KBM-7 (cell line): Measurements from ENCODE around the gene RRP1.
A peak's percentile ranks its signal among the peaks of the same experiment; 100 is the strongest.

Experiments used
- DNase-seq: peaks from one replicate; pipeline ENCODE4 v3.0.0-alpha.2; 2015
- in situ Hi-C: fragments of 300-500 bp; cut with MboI; formaldehyde crosslinking; loops from 2 replicates; pipeline ENCODE4 v1.14.3; 2020; ENCODE audit warnings: low sequenced_read_pairs, low pct_unique_long_range_greater_than_20kb, mixed read lengths

The RRP1 gene

GRCh38 chr21:43794857-43795256 is 5.5 kb downstream of the RRP1 start:
- DNase-seq = no peak
- in situ Hi-C loops = no loop called here

DNA sequence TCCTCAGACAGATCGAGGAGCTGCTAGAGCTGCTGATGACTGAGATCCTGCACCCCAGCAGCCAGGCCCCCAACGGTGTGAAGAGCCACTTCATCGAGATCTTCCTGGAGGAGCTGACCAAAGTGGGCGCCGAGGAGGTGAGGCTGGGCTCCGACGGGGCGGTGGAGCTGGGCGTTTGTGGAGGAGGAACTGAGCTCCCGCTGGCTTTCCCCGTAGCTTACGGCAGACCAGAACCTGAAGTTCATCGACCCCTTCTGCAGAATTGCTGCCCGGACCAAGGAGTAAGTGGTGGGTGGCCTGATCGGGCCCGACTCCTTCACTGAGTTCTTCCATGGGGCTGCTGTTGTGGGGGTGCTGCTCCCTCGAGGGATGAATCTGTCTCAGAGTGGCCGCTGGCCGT is 8.0 kb downstream of the RRP1 start:
- DNase-seq = no peak
- in situ Hi-C loops = no loop called here

DNA sequence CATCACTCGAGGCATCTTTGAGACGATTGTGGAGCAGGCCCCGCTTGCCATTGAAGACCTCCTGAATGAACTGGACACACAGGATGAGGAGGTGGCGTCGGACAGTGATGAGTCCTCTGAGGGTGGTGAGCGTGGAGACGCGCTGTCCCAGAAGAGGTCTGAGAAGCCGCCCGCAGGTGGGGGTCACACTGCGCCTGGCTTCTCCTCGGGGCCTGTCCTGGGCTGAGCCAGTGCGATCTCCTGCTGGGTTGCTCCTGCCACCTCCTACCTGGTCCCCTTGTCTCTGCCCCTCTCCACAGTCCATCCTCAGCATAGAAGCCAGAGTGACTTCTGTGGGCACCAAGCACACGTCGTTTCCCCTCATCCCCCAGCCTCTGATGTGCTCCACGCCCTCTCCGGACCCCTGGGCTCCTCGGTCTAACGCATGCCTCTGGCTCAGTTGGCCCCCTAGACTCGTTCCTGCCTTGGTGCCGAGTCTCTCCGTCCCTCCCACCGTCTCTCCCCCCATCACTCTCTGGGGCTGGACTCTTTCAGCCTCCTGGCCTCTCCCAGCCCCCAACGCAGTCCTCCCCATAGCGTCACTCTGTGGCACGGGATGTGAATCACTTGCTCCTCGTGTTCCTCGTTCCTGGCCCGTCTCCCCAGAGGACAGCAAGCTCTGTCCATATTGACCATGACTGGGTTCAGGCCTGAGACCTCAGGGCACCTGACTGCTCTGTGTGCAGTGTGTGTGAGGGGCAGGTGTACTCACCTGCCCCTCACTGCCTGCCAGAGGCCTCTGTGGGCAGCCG is 8.7 kb downstream of the RRP1 start:
- in situ Hi-C loops = no loop called here
- DNase-seq = no peak

DNA sequence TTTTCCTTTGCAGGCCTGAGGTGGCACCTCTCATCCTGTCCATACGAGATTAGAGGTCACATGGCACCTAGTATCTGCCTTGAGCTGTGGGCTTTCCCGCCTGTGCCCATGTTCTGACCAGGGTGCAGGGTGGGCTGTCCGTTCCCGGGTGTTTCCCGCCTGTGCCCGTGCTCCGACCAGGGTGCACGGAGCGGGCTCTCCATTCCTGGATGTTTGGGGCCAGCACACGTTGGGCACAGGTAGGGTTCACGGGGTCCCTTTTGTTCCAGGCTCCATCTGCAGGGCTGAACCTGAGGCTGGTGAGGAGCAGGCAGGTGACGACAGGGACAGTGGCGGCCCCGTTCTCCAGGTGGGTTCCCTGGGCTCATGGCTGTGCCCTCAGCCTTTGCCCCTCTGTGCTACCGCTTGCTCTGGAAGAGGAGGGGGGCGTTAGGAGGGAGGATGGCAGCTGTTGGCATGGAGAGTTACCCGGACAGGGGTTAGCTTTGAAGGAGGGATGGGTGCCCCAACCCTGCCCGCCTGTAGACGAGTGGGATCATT is 10.0 kb downstream of the RRP1 start:
- DNase-seq = no peak
- in situ Hi-C loops = no loop called here

- in situ Hi-C loops = loop anchor here (25.0 kb wide), 2 partner anchors 137 to 537 kb away; partner anchors contain the start of gene CFAP410
- DNase-seq = no peak
Observed at GRCh38 chr21:43800124-43800523, 10.7 kb downstream of the RRP1 start.

- in situ Hi-C loops = loop anchor here (25.0 kb wide), 2 partner anchors 137 to 537 kb away; partner anchors contain the start of gene CFAP410
- DNase-seq = no peak
Observed at GRCh38 chr21:43800566-43800965, 11.2 kb downstream of the RRP1 start.

DNA sequence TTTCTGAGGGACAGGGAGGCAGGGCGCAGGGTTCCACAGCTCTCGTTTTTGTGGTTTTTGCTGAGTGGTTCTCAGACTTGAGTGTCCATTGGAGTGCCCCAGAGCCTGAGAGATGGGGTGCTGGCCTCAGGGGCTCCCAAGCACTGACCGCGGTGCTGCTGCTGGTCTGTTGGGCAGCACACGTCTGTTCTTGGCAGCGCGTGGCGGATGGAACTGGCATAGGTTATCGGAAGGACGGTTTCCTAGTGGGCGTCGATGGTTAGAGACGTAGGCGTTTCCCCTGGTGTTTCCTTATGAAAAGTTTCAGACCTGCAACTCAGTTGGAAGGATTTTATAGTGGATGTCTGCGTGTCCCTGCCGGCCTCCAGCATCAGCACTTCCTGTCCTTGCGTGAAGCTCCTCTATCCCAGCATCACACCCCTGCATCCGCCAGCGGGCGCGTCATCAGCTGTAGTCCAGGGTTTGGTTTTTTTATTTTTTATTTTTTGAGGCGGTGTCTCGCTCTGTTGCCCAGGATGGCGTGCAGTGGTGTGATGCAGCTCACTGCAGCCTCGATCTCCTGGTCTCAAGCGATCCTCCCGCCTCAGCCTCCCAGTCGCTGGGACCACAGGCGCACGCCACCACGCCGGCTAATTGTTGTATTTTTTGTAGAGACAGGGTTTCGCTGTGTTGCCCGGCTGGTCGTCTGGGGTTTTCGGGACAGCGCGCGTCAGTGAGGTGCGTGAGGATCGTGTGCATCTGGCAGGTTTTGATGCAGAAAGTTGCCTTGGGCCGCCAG is 11.8 kb downstream of the RRP1 start:
- DNase-seq = no peak
- in situ Hi-C loops = loop anchor here (25.0 kb wide), 2 partner anchors 136 to 536 kb away; partner anchors contain the start of gene CFAP410

DNA sequence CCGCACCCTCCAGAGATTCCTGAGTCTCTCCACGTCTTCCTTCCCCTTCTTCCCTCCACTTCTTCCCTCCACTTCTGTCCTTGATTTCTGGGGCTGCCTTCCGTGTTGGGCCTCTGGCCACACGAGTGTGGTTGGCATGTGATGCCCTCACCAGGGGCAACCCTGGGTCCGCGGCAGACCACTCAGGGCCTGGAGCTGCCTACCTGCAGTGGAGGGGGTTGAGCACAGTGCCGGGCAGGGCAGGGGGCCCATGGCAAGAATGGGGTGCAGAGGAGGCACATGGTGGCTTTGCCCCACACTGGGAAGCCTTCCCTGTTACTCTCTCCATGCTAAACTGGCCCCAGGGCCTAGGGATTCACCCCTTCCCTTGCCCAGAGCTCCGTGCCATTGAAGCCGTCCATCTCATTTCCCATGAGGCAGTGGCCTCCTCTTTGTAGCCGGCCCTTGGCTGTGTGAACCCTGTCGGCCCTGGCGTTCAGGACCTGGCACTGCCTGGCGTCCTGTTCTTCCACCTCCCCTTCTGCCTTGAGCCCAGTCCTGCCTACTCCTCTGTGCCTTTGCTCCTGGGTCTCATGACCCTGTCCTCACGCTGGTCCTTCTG is 13.4 kb downstream of the RRP1 start:
- no peak for DNase-seq
- in situ Hi-C loops = loop anchor here (25.0 kb wide), 2 partner anchors 134 to 534 kb away; partner anchors contain the start of gene CFAP410

GRCh38 chr21:43803558-43804300 is 14.4 kb downstream of the RRP1 start:
- no peak for DNase-seq
- in situ Hi-C loops = loop anchor here (25.0 kb wide), 2 partner anchors 134 to 534 kb away; partner anchors contain the start of gene CFAP410

DNA sequence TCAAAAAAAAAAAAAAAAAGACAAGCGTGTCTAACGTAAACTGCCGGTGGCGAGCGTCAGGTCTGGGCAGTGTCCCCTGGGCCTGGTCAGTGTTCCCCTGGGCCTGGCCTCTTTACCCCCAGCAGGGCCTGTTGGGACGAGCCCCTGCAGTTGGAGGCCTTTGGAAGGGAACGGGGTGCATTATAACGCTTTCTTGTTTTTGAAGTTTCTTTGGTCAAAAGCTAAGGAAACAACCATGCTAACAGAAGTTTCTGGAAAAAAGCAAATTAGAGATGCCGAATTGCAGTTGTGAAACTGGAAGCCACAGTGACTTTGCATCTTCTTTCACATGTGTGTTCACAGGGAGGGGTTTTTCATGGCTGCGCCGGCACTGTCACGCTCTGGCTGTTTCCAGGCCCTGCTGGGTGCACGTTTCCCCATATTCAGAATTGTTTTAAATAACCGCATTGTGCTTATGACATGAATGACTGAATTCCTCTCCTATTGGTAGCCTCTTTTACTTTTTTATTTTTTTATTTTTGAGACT is 16.0 kb downstream of the RRP1 start:
- no peak for DNase-seq
- in situ Hi-C loops = loop anchor here (25.0 kb wide), 2 partner anchors 132 to 532 kb away; partner anchors contain the start of gene CFAP410

- in situ Hi-C loops = loop anchor here (25.0 kb wide), 2 partner anchors 131 to 531 kb away; partner anchors contain the start of gene CFAP410
Observed at GRCh38 chr21:43806017-43806710, 16.8 kb downstream of the RRP1 start.

GRCh38 chr21:43808367-43808766 is 19.0 kb downstream of the RRP1 start:
- no peak for DNase-seq
- in situ Hi-C loops = loop anchor here (25.0 kb wide), 2 partner anchors 129 to 529 kb away; partner anchors contain the start of gene CFAP410

More at GRCh38 chr21:43806017-43806710, 16.8 kb downstream of the RRP1 start:
- DNase-seq = no peak

DNA sequence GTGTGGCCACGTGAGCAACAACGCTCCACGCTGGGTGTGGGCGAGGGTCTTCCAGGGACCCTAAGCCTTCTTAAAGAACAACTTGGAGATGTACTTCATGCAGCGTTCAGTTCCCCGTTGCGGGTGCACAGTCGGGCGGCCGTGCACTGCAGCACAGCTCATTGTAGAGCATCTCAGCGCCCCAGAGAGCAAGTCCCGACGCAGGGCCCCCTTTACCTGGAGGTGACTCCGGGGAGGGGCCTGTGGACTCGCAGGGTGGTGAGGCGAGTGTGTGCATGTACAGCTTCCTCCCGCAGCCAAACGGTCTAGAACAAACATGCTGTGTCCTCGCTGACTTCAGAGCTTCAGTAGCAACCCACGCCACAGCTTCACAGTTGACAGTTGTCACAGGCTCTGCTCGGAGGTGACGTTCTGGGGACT is 19.5 kb downstream of the RRP1 start:
- no peak for DNase-seq
- in situ Hi-C loops = loop anchor here (25.0 kb wide), 2 partner anchors 128 to 528 kb away; partner anchors contain the start of gene CFAP410

- DNase-seq = no peak
- in situ Hi-C loops = loop anchor here (25.0 kb wide), 2 partner anchors 128 to 528 kb away; partner anchors contain the start of gene CFAP410
Observed at GRCh38 chr21:43809346-43809799, 20.0 kb downstream of the RRP1 start.

GRCh38 chr21:43809853-43810504 is 20.6 kb downstream of the RRP1 start:
- in situ Hi-C loops = loop anchor here (25.0 kb wide), 2 partner anchors 127 to 527 kb away; partner anchors contain the start of gene CFAP410
- no peak for DNase-seq

DNA sequence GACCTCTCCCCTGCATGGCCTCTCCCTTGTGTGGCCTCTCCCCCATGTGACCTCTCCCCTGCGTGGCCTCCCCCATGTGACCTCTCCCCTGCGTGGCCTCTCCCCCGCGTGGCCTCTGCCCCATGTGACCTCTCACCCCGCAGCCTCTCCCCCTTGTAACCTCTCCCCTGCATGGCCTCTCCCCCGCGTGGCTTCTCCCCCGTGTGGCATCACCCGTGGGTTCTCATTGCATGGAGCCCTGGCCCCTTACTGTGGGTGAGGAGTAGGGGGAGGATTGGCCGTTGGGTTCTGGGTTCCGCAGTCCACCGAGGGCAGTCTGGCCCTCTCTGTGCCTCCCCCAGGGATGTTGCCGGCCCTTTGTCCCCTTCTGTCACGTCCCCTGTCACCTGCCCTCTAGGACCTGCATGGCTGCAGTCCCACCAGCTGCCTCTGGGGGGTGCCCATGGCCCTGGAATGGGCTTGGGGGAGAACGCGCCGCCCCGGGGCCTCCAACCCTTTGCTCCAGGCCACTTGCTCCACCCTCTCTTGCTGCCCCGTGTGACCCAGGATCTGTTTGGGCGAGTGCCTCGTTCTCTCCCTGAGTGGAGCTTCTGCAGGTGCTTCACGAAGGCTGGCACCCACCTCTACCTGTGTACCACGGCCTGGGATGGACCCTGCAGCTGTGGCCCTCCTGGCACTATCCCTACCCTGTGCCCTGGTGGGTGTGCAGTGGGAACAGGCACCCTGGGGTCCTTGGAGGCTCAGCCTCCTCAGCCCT is 21.3 kb downstream of the RRP1 start:
- in situ Hi-C loops = loop anchor here (25.0 kb wide), 2 partner anchors 127 to 527 kb away; partner anchors contain the start of gene CFAP410
- DNase-seq = peak; percentile 91
